Astrocyte of the cerebellum (primary cell): Measurements from ENCODE around the gene GGT7.
"Not testable (repeated sequence)": the region's sequence is repeated elsewhere in the genome, so short reads cannot be mapped to it uniquely, and the experiment has no call there.

Source experiments
- DNase-seq: peaks from one replicate; pipeline ENCODE4 v3.0.0-alpha.2; 2011; ENCODE audit warnings: low read depth
- H3K4me3 ChIP-seq: 2 replicates; pipeline ENCODE4 v1.5.1; 2011; ENCODE audit warnings: mild to moderate bottlenecking, low read depth, low read length, moderate library complexity
- CTCF ChIP-seq: IDR thresholded peaks from 2 replicates; pipeline ENCODE4 v1.5.1; 2012; ENCODE audit warnings: low read length, low read depth, moderate library complexity, mild to moderate bottlenecking; ENCODE audit errors: missing control alignments
- in situ Hi-C: cut with HindIII; loops from 2 replicates; pipeline ENCODE4 v1.10.0; 2017; ENCODE audit warnings: low sequenced_read_pairs

The GGT7 gene

DNA sequence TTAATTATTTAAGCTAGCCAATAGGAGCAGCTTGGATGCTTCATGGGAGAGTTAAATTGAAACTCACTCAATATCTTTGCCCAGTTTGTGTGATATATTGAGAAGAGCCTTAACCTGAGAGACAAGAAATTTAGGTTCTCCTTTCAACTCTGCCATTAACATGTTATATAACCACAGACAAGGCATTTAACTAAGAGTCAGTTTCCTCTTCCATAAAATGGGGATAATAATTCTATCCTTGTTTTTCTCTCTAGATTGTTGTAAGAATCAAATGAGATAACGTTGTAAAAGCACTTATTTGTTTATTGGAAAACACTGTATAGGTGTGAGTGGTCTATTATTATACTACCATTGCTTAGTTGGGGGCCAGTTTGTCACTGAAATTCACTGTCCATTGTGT, 11.6 kb upstream of the GGT7 start:
- no peak for TF ChIP-seq CTCF
- DNase-seq = no peak
- no peak overlapping the region for H3K4me3 ChIP-seq
- in situ Hi-C loops = no loop called here

DNA sequence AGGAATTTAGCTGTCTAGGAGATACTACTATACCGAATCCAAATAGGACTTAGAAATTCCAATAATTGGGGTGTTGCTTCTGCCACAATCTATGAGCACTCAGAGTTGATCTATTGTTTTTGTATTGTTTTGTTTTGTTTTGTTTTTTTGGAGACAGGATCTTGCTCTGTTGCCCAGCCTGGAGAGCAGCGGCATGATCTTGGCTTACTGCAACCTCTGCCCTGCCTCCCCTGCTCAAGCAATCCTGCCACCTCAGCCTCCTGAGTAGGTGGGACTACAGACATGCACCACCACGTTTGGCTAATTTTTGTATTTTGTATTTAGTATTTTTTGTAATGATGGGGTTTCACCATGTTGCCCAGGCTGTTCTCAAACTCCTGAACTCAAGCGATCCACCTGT, 11.2 kb upstream of the GGT7 start:
- no peak for TF ChIP-seq CTCF
- DNase-seq = no peak
- in situ Hi-C loops = no loop called here
- no peak overlapping the region for H3K4me3 ChIP-seq

DNA sequence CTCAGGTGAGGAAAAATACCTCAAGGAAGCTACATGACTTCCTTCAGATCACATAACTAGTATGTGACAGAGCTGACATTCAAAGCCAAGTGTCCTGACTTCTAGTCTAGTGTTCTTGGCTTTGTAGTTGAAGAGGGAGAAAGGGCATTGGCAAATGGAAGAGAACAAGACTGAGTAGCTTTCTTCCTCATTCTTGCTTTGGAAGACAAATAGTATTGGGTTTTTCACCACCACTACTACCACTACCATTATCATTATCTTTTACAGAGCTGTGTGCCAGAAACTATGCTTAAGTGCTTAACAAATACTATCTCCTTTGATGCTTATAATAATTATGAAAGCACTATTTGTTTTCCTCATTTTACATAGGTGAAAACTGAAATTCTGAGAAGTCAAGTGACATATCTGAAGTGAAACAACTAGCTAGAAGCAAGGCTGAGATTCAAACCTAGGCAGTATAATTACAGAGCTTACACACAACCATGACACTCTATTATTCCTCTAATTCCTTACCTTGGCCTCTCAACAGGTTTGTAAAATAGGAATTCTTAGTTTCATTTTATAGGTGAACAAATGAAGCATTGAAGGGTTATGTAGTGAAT, 10.5 kb upstream of the GGT7 start:
- no peak for DNase-seq
- in situ Hi-C loops = no loop called here
- no peak overlapping the region for H3K4me3 ChIP-seq
- no peak for TF ChIP-seq CTCF

DNA sequence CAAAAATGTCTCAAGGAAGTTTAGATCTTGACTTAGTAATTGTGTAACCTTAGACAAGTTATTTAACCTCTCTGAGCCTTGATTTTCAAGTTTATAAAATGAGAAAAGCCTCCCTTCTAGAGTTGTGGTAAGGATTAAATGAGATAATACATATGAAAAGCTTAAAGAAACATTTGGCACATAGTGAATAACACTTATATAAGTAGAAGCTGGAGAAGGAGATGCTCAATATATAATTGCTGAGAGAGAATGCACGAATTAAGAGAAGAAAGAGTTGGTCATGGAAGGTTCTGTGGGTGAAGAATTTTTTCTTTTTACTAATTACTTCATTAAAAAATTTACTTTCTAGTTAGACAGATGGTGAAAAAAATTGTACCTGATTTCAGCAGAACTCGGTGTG, 9.0 kb upstream of the GGT7 start:
- no peak overlapping the region for H3K4me3 ChIP-seq
- TF ChIP-seq CTCF = no peak
- in situ Hi-C loops = no loop called here
- DNase-seq = no peak

- DNase-seq, H3K4me3 ChIP-seq, in situ Hi-C loops: not testable (repeated sequence)
These were observed 8.3 kb upstream of the GGT7 start for GRCh38 chr20:34880971-34881370.

- in situ Hi-C loops = no loop called here
- no peak for DNase-seq
- TF ChIP-seq CTCF = no peak
- no peak overlapping the region for H3K4me3 ChIP-seq
These were observed 7.7 kb upstream of the GGT7 start for GRCh38 chr20:34880215-34880850.

- TF ChIP-seq CTCF = no peak
- in situ Hi-C loops = no loop called here
- H3K4me3 ChIP-seq = peak within 1 kb of the TSS; percentile 65
- DNase-seq = peak; percentile 96
These were observed 4.0 kb upstream of the GGT7 start, which contains the start of gene ACSS2 for GRCh38 chr20:34876406-34877282. TSS of gene ACSS2 (plus strand) at chr20:34876612. CDS start at chr20:34876646, 34 bp downstream.
